H9 (cell line): ENCODE measurements around the gene ZNF576. TPM values are rescaled to one million over a fixed set of nuclear protein-coding genes. Genes with fewer than 3 reads are reported as not detected.

Experiments
- DNase-seq: peaks from one replicate; pipeline ENCODE4 v3.0.0-alpha.2; 2017
- H2AFZ ChIP-seq: one replicate; pipeline ENCODE4 v1.6.1; 2013; ENCODE audit warnings: mild to moderate bottlenecking, low read length, control low read depth, moderate library complexity
- H2AK5ac ChIP-seq: 2 replicates; pipeline ENCODE4 v1.6.1; 2013; ENCODE audit warnings: low read length, control low read depth, mixed read lengths; ENCODE audit not compliant: insufficient read length
- H2BK120ac ChIP-seq: one replicate; pipeline ENCODE4 v1.6.1; 2013; ENCODE audit warnings: low read depth, mild to moderate bottlenecking, low read length, control low read depth, inconsistent platforms; ENCODE audit not compliant: poor library complexity, severe bottlenecking
- H2BK12ac ChIP-seq: 2 replicates; pipeline ENCODE4 v1.6.1; 2013; ENCODE audit warnings: low read length, control low read depth, mixed read lengths, low read depth; ENCODE audit not compliant: insufficient read length
- H2BK15ac ChIP-seq: 2 replicates; pipeline ENCODE4 v1.6.1; 2013; ENCODE audit warnings: low read depth, low read length, control low read depth
- H2BK20ac ChIP-seq: one replicate; pipeline ENCODE4 v1.6.1; 2013; ENCODE audit warnings: low read depth, mild to moderate bottlenecking, low read length, control low read depth, inconsistent platforms; ENCODE audit not compliant: poor library complexity, severe bottlenecking
- H2BK5ac ChIP-seq: 2 replicates; pipeline ENCODE4 v1.6.1; 2013; ENCODE audit warnings: low read length, control low read depth, mixed read lengths; ENCODE audit not compliant: insufficient read length
- H3K14ac ChIP-seq: 2 replicates; pipeline ENCODE4 v1.6.1; 2013; ENCODE audit warnings: low read length, control low read depth; ENCODE audit not compliant: insufficient read depth
- H3K18ac ChIP-seq: 2 replicates; pipeline ENCODE4 v1.6.1; 2013; ENCODE audit warnings: low read depth, mild to moderate bottlenecking, mixed read lengths, low read length, control low read depth; ENCODE audit not compliant: insufficient read length
- H3K23ac ChIP-seq: 2 replicates; pipeline ENCODE4 v1.6.1; 2013; ENCODE audit warnings: low read length, control low read depth, mixed read lengths, low read depth; ENCODE audit not compliant: insufficient read length
- H3K23me2 ChIP-seq: 2 replicates; pipeline ENCODE4 v1.6.1; 2013; ENCODE audit warnings: low read depth, mild to moderate bottlenecking, mixed read lengths, low read length, control low read depth; ENCODE audit not compliant: insufficient read length, poor library complexity, severe bottlenecking
- H3K27ac ChIP-seq: 2 replicates; pipeline ENCODE4 v1.5.1; 2013; ENCODE audit warnings: low read length, control low read depth, mixed read lengths, low read depth; ENCODE audit not compliant: insufficient read length
- H3K27me3 ChIP-seq: 2 replicates; pipeline ENCODE4 v1.6.1; 2013; ENCODE audit warnings: low read length, control low read depth, inconsistent platforms; ENCODE audit not compliant: insufficient read depth
- H3K4ac ChIP-seq: 2 replicates; pipeline ENCODE4 v1.6.1; 2013; ENCODE audit warnings: low read depth, mild to moderate bottlenecking, control low read depth, inconsistent platforms, low read length, moderate library complexity
- H3K4me1 ChIP-seq: 2 replicates; pipeline ENCODE4 v1.6.1; 2013; ENCODE audit warnings: low read length, control low read depth, inconsistent platforms; ENCODE audit not compliant: insufficient read depth
- H3K4me2 ChIP-seq: 2 replicates; pipeline ENCODE4 v1.6.1; 2013; ENCODE audit warnings: low read length, control low read depth, mixed read lengths; ENCODE audit not compliant: insufficient read length, insufficient read depth
- H3K56ac ChIP-seq: 2 replicates; pipeline ENCODE4 v1.6.1; 2013; ENCODE audit warnings: low read depth, mild to moderate bottlenecking, mixed read lengths, low read length, control low read depth; ENCODE audit not compliant: insufficient read length
- H3K79me1 ChIP-seq: 2 replicates; pipeline ENCODE4 v1.6.1; 2013; ENCODE audit warnings: low read depth, mild to moderate bottlenecking, moderate library complexity, low read length, control low read depth, inconsistent platforms; ENCODE audit not compliant: insufficient read depth, poor library complexity, severe bottlenecking
- H3K79me2 ChIP-seq: 2 replicates; pipeline ENCODE4 v1.6.1; 2013; ENCODE audit warnings: low read length, control low read depth, inconsistent platforms; ENCODE audit not compliant: insufficient read depth
- H3K9ac ChIP-seq: 2 replicates; pipeline ENCODE4 v1.6.1; 2013; ENCODE audit warnings: low read length, control low read depth, mixed read lengths; ENCODE audit not compliant: insufficient read length; ENCODE audit errors: extremely low read depth
- H3K9me3 ChIP-seq: one replicate; pipeline ENCODE4 v1.6.1; 2013; ENCODE audit warnings: low read depth, low read length, inconsistent platforms; ENCODE audit not compliant: control insufficient read depth
- H3T11ph ChIP-seq: one replicate; pipeline ENCODE4 v1.6.1; 2013; ENCODE audit warnings: mild to moderate bottlenecking, low read length, control low read depth, inconsistent platforms
- H4K20me1 ChIP-seq: one replicate; pipeline ENCODE4 v1.6.1; 2013; ENCODE audit not compliant: control insufficient read depth, insufficient read length, insufficient read depth
- H4K5ac ChIP-seq: 2 replicates; pipeline ENCODE4 v1.6.1; 2013; ENCODE audit warnings: low read depth, mild to moderate bottlenecking, mixed read lengths, low read length, control low read depth; ENCODE audit not compliant: insufficient read length
- H4K8ac ChIP-seq: replicated peaks from 2 replicates; pipeline ENCODE4 v1.6.1; 2013; ENCODE audit warnings: low read length, control low read depth, mixed read lengths, low read depth; ENCODE audit not compliant: insufficient read length
- H4K91ac ChIP-seq: 2 replicates; pipeline ENCODE4 v1.6.1; 2013; ENCODE audit warnings: low read depth, mild to moderate bottlenecking, moderate library complexity, mixed read lengths, low read length, control low read depth; ENCODE audit not compliant: insufficient read length
- H3K27ac Mint-ChIP-seq, 3 experiments: 2 replicates in 2 of 3; 3 replicates in 1 of 3; pipeline ENCODE4 v1.8.0; 2020 to 2021; ENCODE audit warnings: mixed read lengths in 3 of 3, mild to moderate bottlenecking in 1 of 3, moderate library complexity in 1 of 3
- H3K27me3 Mint-ChIP-seq: 2 replicates; pipeline ENCODE4 v1.8.0; 2021; ENCODE audit warnings: low read depth, mild to moderate bottlenecking, moderate library complexity, mixed read lengths
- H3K36me3 Mint-ChIP-seq, 3 experiments: 2 replicates in 2 of 3; 3 replicates in 1 of 3; pipeline ENCODE4 v1.8.0; 2020 to 2021; ENCODE audit warnings: low read depth in 3 of 3, mixed read lengths in 3 of 3; ENCODE audit not compliant: insufficient read depth in 1 of 3
- H3K4me1 Mint-ChIP-seq, 2 experiments: 2 replicates each; pipeline ENCODE4 v1.8.0; 2020; ENCODE audit warnings: mixed read lengths in 2 of 2
- H3K4me3 Mint-ChIP-seq, 2 experiments: 2 replicates in 1 of 2; 3 replicates in 1 of 2; pipeline ENCODE4 v1.8.0; 2020 to 2021; ENCODE audit warnings: mild to moderate bottlenecking in 2 of 2, mixed read lengths in 2 of 2, moderate library complexity in 1 of 2
- H3K9me3 Mint-ChIP-seq, 2 experiments: 2 replicates in 1 of 2; 3 replicates in 1 of 2; pipeline ENCODE4 v1.8.0; 2020; ENCODE audit warnings: mild to moderate bottlenecking in 2 of 2, mixed read lengths in 2 of 2, moderate library complexity in 1 of 2
- WGBS: extraction: QIAGEN DNeasy Blood & Tissue Kit; methylation state at CpG from one replicate; pipeline ENCODE4 v1.1.7; 2013; ENCODE audit warnings: missing lambda C conversion rate, low lambda C conversion rate, mixed read lengths; ENCODE audit not compliant: insufficient read length; ENCODE audit errors: extremely low coverage; 5-methylcytosine and 5-hydroxymethylcytosine counted together
- total RNA-seq: library from RNA; stranded (reverse); gene quantifications from 2 replicates; pipeline ENCODE4 v1.2.1, GENCODE V29; 2021
- TF ChIP-seq, protein P1 (sequence below): fragments of 200-600 bp; sonication (generic); conservative IDR thresholded peaks from 3 replicates; pipeline ENCODE4 v1.8.0; 2021; ENCODE audit warnings: antibody characterized with exemption, mild to moderate bottlenecking

Gene ZNF576
- total RNA-seq, 1 experiment from 2014 or later: 19.7 TPM

DNA sequence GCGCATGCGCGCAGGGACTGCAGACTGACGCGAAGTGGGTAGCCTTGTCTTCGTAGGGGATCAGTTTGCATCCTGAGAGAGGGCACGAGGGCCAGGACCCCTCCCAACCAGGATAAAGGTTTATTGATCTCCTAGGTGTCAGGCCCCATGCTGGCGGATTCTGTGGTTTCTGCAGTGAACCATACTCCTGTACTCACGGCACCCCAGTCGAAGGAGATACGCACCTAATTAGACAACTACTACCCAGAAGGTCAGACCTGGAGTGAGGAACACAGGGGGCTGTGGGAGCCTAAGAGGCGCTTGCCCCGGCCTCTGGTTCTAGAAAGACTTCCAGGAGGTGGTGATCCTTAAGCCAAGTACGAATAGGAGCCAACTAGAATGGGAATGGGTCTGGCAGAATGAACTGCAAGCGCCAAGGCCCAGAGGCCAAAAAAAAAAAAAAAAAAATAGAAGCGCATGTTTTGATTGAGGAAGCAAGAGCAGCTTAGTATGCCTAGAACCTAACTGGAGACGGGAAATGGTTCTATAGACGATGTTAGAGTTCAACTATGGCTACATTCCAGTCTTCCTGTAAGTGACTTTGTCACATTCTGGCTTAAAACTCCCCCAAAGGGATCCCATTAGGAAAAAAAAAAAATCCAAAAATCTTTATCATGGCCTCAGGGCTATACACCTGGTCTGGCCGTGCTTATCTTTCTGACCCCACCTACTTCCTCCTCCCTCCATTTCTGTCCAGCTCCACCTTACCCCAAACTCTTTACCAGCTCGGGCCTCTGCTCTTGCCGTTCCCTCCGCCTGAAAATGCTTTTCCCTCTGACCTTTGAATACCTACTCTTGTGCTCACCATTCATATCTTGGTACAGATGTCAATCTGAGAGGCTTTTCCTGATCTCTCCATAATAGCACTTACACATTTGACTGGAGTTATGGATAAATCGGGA, 23.9 kb downstream of the ZNF576 start:
- Histone ChIP-seq H3K23ac (no peak overlapping the region), H2BK15ac (no peak overlapping the region), H3K27me3 (no peaks in the 10 kb centered on the region), H3T11ph (no peak overlapping the region), H2BK5ac (no peak overlapping the region), H3K56ac (peak overlapping the region; percentile 11), H2BK20ac (no peak overlapping the region), H3K23me2 (peaks cover 14% of the 10 kb centered on the region), H4K8ac (no peak overlapping the region), H3K79me2 (no peaks in the 10 kb centered on the region), H2BK12ac (no peak overlapping the region), H3K9me3 (no peaks in the 10 kb centered on the region), H2AFZ (no peak overlapping the region), H4K91ac (no peak overlapping the region), H3K4ac (no peak overlapping the region), H2BK120ac (no peak overlapping the region), H3K18ac (peak overlapping the region; percentile 33), H3K14ac (0 out of 2 replicates have a peak overlapping the region, but pooled peaks have one; percentile 67), H4K20me1 (no peaks in the 10 kb centered on the region), H3K27ac (peak overlapping the region; percentile 24), H4K5ac (no peak overlapping the region), H3K9ac (peak overlapping the region; percentile 12), H3K79me1 (no peaks in the 10 kb centered on the region), H3K4me2 (peak overlapping the region; percentile 75), H3K4me1 (no peaks in the 10 kb centered on the region; the same call in none of the 2 replicates), H2AK5ac (no peak overlapping the region)
- no CpG with 5 or more reads among the region's 23 CpGs for WGBS
- Mint-ChIP-seq H3K4me1 (peaks cover 25 to 37% of the 10 kb centered on the region in 2 experiments), H3K4me3 (peak overlapping the region; percentile 83 to 87), H3K27me3 (no peaks in the 10 kb centered on the region), H3K9me3 (no peaks in the 10 kb centered on the region; a peak in 1 of 5 replicates), H3K27ac (peak overlapping the region; percentile 99 to 100 (median 100); a peak in 6 of 7 replicates), H3K36me3 (peaks cover 9 to 17% (median 9%) of the 10 kb centered on the region in 3 experiments; a peak in 5 of 7 replicates)
- no peak for DNase-seq
- TF ChIP-seq, protein P1, sequence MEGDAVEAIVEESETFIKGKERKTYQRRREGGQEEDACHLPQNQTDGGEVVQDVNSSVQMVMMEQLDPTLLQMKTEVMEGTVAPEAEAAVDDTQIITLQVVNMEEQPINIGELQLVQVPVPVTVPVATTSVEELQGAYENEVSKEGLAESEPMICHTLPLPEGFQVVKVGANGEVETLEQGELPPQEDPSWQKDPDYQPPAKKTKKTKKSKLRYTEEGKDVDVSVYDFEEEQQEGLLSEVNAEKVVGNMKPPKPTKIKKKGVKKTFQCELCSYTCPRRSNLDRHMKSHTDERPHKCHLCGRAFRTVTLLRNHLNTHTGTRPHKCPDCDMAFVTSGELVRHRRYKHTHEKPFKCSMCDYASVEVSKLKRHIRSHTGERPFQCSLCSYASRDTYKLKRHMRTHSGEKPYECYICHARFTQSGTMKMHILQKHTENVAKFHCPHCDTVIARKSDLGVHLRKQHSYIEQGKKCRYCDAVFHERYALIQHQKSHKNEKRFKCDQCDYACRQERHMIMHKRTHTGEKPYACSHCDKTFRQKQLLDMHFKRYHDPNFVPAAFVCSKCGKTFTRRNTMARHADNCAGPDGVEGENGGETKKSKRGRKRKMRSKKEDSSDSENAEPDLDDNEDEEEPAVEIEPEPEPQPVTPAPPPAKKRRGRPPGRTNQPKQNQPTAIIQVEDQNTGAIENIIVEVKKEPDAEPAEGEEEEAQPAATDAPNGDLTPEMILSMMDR: no peak
